HG03439 (cell line): ENCODE data around the gene EFCAB13.
A peak's percentile ranks its signal among the peaks of the same experiment; 100 is the strongest.
"Not testable (repeated sequence)": the region's sequence is repeated elsewhere in the genome, so short reads cannot be mapped to it uniquely, and the experiment has no call there.

Experiments used
- ATAC-seq: cut with Tn5 transposase; IDR thresholded peaks from one replicate; pipeline ENCODE4 v1.9.1; 2021; ENCODE audit warnings: mild to moderate bottlenecking, moderate library complexity; ENCODE audit not compliant: unreplicated experiment

The EFCAB13 gene

DNA sequence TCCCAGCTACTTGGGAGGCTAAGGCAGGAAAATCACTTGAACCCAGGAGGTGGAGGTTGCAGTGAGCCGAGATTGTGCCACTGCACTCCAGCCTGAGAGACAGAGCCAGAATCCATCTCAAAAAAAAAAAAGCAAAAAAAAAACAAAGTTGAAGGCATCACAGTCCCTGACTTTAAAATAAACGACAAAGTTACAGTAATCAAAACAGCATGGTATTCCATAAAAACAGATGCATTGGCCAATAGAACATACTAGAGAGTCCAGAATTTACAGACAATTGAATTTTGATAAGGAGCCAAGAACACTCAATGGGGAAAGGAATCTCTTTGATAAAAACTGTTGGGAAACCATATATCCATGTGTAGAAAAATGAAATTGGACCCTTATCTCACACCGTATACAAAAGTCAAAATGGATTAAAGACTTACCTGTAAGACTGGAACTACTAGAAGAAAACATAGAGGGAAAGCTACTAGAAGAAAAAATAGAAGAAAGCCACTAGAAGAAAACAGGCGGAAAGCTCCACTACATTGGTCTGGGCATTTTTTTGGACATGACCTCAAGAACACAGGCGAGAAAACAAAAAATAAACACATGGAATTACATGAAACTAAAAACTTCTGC lies 2.8 kb upstream of the EFCAB13 start:
- ATAC-seq, result no peak

DNA sequence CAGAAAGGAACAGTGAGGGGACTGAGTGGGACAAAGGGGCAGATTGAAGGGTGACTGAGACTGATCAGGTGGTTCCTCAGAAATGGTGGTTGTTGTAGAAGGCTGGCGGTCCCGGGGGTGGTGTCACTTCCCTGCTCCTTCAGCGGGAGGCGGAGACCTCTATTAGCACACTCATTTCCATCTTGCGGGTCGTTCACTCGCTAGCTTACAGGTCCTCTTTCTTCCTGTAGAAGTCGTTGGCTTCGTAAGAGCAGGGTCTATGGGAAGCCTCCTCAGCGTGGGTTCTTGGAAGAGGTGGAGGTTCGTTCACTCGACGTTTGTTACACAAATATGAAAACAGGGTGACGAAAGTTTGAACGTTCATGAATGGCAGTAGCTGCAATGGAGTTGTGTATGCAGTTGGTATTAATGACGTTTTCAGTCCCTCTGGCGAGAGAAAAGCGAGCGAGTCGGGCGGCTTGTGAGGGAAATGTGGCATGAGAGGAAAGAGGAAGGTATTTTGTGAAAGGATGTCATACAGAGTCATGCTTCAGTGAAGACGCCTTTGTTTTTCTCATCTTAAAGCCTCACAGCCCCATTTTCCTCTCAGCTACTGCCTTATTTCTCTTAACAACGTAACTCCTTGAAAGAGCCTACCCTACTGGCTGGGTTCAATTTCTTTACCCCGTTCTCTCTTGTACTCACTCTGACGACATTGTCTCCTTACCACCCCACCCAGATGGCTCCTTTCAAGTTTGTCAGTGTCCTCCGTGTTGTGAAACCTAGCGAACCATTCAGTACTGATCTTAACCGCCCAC lies 667 bp downstream of the EFCAB13 start:
- peak; percentile 32 for ATAC-seq

DNA sequence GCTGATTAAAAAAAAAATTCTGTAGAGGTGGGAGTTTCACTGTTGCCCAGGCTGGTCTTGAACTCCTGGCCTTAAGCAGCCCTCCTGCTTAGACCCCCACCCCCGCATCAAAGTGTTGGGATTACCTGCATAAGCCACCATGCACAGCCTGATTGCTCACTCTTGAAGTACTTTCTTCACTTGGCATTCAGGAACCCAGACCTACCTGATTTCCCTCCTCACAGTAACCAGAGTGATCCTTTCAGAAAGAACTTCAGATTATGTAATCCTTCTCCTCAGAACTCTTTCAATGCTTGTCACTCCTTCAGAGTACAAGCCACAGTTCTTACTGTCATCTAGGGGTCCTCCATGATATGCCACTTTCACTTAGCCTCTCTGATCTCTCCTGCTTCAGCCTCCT lies 1.4 kb downstream of the EFCAB13 start:
- ATAC-seq, result no peak

DNA sequence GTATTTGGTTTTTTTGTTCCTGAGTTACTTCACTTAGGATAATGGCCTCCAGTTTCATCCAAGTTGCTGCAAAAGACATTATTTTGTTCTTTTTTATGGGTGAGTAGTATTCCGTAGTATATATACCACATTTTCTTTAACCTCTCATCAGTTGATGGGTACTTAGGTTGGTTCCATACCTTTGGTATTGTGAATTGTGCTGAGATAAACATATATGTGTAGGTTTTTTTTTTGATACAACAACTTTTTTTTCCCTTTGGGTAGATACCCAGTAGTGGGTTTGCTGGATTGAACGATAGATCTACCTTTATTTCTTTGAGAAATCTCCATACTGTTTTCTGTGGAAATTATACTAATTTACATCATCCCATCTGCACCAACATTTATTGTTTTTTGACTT lies 6.8 kb downstream of the EFCAB13 start:
- no peak for ATAC-seq

DNA sequence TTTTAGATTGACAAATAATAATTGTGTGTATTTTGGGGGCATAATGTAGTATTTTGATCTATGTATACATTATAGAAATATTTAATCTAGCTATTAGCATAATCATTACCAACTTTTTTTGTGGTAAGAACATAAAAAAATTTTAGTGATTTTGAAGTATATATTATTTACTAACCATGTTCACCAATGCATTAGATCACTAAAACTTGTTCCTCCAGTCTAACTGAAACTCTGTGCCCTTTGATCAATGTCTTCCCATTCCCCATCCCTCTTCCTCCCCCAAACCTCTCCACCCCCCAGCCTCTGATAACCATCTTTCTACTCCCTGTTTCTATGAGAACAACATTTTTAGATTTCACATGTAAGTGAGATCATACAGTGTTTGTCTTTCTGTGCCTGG lies 8.5 kb downstream of the EFCAB13 start:
- ATAC-seq, result no peak

DNA sequence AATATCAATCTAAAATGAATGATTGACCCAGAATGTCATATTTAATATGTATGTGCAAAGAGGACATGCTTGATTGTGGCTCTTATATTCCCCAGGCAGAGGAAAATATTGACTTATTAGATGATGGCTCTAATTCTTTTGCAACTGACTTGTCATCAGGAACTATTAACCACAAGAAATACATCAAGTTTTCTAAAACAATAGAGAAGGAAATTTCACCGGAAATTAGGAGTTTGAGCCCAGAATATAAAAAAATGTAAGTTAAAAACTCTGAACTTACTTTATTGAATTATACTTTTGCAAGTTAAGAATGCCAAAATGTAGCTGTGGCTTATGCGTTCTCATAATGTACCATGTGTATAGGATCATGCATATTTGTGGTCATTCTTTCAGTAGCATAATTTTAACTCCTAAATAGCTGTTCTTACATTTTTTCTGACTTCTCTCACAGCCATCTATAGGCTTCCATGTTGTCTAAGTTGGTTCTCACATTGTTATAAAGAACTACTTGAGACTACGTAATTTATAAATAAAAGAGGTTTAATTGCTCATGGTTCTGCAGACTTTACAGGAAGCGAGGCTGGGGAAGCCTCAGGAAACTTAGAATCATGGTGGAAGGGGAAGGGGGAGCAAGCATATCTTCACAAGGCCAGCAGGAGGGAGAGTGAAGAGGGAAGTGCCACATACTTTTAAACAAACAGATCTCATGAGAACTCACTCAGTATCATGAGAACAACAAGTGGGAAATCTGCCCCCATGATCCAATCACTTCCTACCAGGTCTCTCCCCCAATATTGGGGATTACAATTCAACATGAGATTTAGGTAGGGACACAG lies 11.6 kb downstream of the EFCAB13 start:
- ATAC-seq, result no peak

DNA sequence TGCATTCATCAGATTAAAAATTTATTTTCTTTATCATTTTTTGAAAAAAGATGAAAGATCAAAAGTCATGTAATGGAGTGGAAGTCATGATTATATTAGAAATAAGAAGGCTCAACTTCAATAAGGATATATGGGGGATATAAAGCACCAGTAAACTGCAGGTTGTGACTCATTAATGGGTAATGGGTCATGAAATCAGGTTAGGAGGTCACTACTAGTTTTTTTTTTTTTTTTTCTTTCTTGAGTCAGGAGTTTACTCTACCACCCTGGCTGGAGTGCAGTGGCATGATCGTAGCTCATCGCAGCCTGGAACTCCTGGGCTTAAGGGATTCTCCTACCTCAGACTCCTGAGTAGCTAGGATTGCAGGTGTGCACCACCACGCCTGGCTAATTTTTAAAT lies 14.3 kb downstream of the EFCAB13 start:
- ATAC-seq, result no peak

DNA sequence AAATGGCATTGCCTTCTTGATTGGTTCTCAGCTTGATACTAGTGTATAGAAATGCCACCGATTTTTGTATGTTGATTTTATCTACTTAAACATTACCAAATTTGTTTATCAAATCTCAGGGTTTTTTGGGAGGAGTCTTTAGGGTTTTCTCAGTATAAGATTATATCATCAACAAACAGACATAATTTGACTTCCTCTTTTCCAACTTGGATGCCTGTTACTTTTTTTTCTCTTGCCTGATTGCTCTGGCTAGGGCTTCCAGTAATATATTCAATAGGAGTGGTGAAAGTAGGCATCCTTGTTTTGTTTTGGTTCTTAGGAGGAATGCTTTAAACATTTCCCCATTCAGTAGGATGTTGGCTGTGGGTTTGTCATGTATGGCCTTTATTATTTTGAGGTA lies 29.1 kb downstream of the EFCAB13 start:
- no peak for ATAC-seq

DNA sequence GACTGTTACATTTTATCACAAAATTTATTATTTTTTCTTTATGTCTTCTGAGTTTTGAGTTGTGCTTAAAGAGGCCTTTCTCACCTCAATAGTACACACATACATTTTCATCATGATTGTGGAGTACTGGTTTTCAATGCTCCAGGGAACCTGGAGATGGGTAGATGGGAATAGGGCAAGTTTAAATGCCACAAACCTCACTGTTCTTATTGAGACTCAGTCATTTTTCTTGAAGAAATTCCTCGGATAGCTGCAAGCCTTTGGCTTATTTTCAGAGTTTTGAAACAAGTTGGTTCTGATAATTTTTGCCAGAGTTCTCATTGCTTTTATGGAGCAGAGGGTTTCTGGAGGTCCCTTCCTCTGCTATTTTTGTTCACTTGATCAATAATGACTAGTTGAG lies 34.9 kb downstream of the EFCAB13 start:
- no peak for ATAC-seq

DNA sequence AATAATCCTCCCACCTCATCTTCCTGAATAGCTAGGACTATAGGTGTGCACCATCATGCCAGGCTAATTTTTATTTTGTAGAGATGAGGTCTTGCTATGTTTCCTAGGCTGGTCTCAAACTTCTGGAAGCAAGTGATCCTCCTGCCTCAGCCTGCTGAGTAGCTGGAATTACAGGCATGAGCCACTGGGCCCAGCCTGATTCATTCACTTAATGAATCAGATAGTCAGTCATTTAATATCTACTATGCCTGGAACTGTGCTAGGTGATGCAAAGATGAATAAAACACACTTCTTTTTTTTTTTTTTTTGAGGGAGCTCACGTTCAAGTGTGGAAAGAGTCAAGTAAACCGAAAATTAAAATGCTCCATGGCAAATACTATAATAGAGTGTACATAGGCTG lies 39.4 kb downstream of the EFCAB13 start:
- ATAC-seq, result no peak

DNA sequence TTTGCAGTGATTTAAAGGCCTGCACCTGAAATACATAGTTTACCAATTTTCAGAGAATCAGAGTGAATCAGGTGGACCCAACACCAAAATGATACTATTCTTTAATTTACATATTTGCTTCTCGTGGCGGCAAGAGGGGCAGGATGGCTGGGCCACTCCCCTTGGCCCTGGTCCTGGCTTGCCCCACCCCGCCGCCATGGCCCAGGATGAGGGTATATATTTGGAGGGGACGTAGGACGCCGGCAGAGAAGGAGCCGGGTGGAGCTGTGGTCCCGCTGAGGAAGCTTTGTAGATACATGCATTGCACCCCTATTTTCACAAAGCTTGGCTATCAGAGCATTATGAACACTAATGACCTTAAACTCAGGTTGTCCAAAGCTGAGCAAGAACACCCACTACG lies 43.5 kb downstream of the EFCAB13 start:
- no peak for ATAC-seq

DNA sequence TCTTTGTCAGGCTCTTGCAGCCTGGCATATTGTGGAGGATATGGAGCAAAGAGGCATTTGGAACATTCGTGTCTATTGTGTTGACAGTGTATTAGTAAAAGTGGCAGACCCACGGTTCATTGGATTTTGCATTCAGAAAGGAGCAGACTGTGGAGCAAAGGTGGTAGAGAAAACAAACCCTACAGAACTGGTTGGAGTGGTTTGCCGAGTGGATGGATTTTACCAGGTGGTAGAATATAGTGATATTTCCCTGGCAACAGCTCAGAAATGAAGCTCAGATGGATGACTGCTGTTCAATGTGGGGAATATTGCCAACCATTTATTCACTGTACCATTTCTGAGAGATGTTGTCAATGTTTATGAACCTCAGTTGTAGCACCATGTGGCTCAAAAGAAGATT lies 44.5 kb downstream of the EFCAB13 start:
- no peak for ATAC-seq

DNA sequence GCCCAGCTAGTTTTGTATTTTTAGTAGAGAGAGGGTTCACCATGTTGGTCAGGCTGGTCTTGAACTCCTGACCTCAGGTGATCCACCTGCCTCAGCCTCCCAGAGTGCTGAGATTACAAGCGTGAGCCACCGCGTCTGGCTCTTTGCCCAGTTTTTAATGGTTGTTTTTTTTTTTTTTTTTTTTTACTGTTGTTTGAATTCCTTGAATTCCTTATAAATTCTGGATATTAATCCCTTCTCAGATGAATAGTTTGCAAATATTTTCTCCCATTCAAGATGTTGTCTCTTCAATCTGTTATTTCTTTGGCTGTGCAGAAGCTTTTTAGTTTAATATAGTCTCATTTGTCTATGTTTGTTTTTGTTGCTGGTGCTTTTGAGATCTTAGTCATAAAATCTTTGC lies 47.1 kb downstream of the EFCAB13 start:
- ATAC-seq, result not testable (repeated sequence)

DNA sequence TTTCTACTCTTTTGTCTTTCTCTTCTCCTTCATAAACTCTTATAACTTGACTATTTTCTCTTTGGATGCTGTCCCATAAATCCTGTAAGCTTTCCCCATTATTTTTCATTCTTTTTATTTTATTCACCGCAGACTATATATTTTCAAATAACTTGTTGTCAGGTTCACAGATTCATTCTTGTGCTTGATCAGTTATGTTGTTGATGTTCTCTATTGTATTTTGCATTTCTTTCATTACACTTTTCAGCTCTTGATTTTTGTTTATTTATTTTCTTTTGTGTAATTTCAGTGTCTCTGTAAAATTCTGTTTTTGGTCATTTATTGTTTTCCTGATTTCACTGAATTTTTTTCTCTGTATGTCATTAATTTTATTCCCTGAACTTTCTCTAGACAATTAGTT lies 49.2 kb downstream of the EFCAB13 start:
- no peak for ATAC-seq

DNA sequence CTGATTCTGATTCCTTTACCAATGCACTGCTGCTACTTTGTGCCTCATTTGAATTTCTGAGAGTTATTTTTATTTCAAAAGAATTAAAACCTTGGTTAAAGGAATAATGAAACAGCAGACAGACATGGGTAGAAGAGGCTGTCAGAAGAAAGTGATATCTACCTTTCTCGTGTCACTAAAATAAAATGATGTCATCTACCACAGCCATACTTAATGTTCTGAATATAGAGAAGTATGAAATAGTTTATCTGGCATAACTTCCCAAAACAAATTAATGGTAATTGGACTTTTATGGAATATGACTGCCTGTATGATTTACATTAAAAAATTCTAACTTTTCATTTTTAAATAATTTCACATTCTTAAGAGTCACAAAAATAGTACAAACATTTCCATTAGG lies 52.5 kb downstream of the EFCAB13 start:
- no peak for ATAC-seq

DNA sequence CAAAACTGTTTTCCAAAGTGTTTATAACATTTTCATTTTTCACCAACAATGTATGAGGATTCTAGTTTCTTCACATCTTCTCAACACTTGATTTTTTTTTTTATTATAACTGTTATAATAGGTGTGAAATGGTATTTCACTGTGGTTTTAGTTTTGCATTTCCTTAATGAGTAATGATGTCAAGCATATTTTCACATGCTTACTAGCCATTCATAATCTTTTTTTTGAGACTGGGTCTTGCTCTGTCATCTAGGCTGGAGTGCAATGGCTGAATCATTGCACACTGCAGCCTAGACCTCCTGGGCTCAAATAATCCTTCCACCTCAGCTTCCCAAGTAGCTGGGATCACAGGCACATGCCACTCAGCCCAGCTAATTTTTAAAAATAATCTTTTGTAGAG lies 65.1 kb downstream of the EFCAB13 start:
- no peak for ATAC-seq

DNA sequence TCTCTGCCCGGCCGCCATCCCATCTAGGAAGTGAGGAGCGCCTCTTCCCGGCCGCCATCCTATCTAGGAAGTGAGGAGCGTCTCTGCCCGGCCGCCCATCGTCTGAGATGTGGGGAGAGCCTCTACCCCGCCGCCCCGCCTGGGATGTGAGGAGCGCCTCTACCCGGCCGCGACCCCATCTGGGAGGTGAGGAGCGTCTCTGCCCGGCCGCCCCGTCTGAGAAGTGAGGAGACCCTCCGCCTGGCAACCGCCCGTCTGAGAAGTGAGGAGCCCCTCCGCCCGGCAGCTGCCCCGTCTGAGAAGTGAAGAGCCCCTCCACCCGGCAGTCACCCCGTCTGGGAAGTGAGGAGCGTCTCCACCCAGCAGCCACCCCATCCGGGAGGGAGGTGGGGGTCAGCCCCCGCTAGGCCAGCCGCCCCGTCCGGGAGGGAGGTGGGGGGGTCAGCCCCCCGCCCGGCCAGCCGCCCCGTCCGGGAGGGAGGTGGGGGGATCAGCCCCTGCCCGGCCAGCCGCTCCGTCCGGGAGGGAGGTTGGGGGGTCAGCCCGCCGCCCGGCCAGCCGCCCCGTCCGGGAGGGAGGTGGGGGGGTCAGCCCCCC lies 73.9 kb downstream of the EFCAB13 start:
- ATAC-seq, result not testable (repeated sequence)

DNA sequence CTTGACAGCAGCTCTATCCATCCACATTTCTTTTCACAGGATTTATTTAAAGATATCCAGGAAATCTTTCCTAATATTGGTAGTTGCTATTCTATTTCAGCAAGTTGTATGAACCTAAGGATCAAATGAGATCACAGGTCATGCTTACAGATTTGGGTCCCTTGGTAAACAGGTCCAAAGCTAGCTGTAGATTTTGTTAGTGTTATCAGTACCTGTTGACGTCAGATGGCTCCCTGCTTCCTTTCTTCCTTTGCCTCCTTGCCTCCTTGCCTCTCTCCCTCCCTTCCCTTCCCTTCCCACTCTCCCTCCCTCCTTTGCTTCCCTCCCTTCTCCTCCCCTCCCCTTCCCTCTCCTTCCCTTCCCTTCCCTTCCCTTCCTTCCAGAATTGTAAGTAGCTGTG lies 76.6 kb downstream of the EFCAB13 start:
- no peak for ATAC-seq

DNA sequence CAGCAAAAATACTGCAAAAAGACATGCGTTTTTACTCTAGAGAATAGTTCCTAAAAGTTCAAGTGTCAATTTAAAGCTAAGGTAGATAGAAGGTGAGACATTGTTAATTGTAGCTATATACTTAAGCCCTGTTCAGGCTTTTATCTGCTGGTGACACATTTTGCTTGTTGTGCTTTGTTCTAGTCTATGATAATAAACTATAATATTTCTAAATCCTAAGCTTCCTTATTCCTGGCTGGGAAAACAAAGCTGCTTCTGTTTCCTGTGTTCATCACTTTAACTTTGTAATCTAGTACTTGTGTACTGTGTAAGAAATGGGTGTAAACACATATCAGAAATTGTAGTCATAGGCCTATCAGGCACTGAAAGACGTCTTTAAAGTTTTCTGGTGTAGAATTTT lies 77.3 kb downstream of the EFCAB13 start:
- ATAC-seq, result no peak

DNA sequence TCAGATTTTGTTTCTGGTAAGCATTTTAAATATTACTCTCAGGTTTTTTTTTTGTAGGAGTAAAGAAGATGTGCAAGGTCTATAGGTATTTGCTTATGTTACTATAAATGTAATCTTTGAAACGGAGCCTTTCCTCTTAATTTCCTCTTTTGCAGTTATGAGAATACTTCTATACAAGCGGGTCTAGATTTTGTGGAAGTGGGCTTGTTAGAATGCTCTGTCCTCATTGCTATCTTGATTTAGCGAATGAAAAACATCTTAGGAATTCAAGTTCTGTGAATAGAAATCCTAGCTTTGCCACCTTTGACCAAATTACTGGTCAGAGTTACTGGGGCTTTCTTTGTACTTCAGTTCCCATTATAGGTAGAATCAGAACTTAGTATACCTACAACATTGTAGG lies 80.3 kb downstream of the EFCAB13 start:
- ATAC-seq, result no peak

DNA sequence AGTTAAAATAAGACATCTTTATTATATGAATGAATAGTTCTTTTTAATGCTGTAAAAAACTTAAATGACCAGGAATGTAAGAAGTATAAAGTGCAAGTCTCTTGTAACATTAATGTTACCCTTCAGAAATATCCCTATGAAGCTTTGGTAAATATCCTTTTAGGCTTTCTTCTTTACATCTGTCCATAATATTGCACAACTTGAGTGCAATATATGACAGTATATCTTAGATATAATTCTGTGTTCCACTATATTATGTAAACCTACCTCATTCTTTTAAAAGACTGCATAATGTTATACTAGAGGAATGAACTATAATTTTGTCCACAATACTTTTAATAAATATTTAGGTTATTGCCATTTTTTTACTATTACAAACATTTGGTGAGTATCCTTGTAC lies 81.1 kb downstream of the EFCAB13 start:
- ATAC-seq, result no peak

DNA sequence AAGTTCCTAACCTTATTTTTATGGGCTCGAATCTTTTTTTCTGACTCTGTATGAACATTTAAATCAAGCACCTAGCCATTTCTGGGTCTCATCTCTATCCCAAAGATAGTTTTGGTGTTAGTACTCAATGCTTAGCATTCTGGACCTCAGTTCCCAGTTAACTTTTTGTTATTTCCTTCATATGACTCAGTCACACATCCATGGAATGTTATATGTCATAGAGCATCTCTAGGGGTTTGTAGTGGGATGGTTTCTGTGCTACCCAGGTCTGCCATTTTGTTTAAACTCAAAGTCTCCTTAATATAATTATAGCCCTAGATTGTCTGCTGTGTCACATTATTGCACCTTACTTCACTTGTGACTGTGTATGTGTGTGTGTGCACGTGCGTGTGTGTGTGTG lies 90.1 kb downstream of the EFCAB13 start:
- no peak for ATAC-seq
